SK-N-SH (cell line): ENCODE measurements around the gene KLHL41. TPM values are rescaled to one million over a fixed set of nuclear protein-coding genes. Genes with fewer than 3 reads are reported as not detected.

ENCODE experiments used
- CTCF ChIA-PET: fragments of 300-600, 350-600 bp; formaldehyde crosslinking; extraction: SDS; loops from one replicate; lab custom pipeline; 2021; lab: Yijun Ruan, JAX
- POLR2A ChIA-PET: fragments of 350-600 bp; sonication (Branson Sonifier 250); formaldehyde crosslinking; extraction: SDS; loops from one replicate; lab custom pipeline; 2020; ENCODE audit warnings: antibody characterized with exemption, inconsistent platforms; lab: Yijun Ruan, JAX
- DNase-seq: peaks from one replicate; pipeline ENCODE4 v3.0.0; 2012
- H2AFZ ChIP-seq: fragments of 200-600 bp; sonication (generic); 2 replicates; pipeline ENCODE4 v1.8.1; 2016; ENCODE audit warnings: antibody characterized with exemption, mild to moderate bottlenecking, low read depth
- H3F3A ChIP-seq: fragments of 200-600 bp; sonication (generic); replicated peaks from 2 replicates; pipeline ENCODE3; 2016; ENCODE audit warnings: antibody characterized with exemption, mild to moderate bottlenecking; ENCODE audit not compliant: insufficient read depth
- H3K27ac ChIP-seq, 2 experiments: fragments of 200-500 bp in 1 of 2; fragments of 200-600 bp in 1 of 2; sonication (Bioruptor generic) in 1 of 2; sonication (generic), shearing (Covaris generic) in 1 of 2; 2 replicates each; pipeline versions ENCODE4 v1.5.1 to v1.6.1; 2014 to 2016; ENCODE audit warnings: low read depth in 2 of 2, inconsistent platforms in 1 of 2, low read length in 1 of 2, mild to moderate bottlenecking in 1 of 2, mixed read lengths in 1 of 2
- H3K27me3 ChIP-seq: fragments of 200-600 bp; sonication (generic), shearing (Covaris generic); 2 replicates; pipeline ENCODE4 v1.6.1; 2016; ENCODE audit warnings: mixed run types; ENCODE audit not compliant: insufficient read depth
- H3K36me3 ChIP-seq, 2 experiments: fragments of 200-500 bp in 1 of 2; fragments of 200-600 bp in 1 of 2; sonication (Bioruptor generic) in 1 of 2; sonication (generic) in 1 of 2; replicated peaks in 1 of 2; 2 replicates each; pipeline versions ENCODE3 to v1.5.1; 2014 to 2016; ENCODE audit warnings: low read length in 1 of 2, mild to moderate bottlenecking in 1 of 2; ENCODE audit not compliant: insufficient read depth in 2 of 2, control insufficient read depth in 1 of 2
- H3K4me1 ChIP-seq, 2 experiments: fragments of 200-500 bp in 1 of 2; fragments of 200-600 bp in 1 of 2; sonication (Bioruptor generic) in 1 of 2; sonication (generic), shearing (Covaris generic) in 1 of 2; 2 replicates each; pipeline versions ENCODE4 v1.5.1 to v1.6.1; 2014 to 2016; ENCODE audit warnings: low read depth in 1 of 2, low read length in 1 of 2, mixed run types in 1 of 2; ENCODE audit not compliant: insufficient read depth in 2 of 2, control insufficient read depth in 1 of 2
- H3K4me2 ChIP-seq: fragments of 200-600 bp; sonication (generic), shearing (Covaris generic); 2 replicates; pipeline ENCODE4 v1.6.1; 2017; ENCODE audit warnings: mixed run types
- H3K4me3 ChIP-seq, 2 experiments: fragments of 200-500 bp in 1 of 2; fragments of 200-600 bp in 1 of 2; sonication (Bioruptor generic) in 1 of 2; sonication (generic), shearing (Covaris generic) in 1 of 2; 2 replicates each; pipeline versions ENCODE4 v1.5.1 to v1.8.1; 2014 to 2016; ENCODE audit warnings: low read depth in 2 of 2, inconsistent platforms in 1 of 2, low read length in 1 of 2, mild to moderate bottlenecking in 1 of 2, mixed read lengths in 1 of 2, moderate library complexity in 1 of 2
- H3K79me2 ChIP-seq: fragments of 200-600 bp; sonication (generic); 2 replicates; pipeline ENCODE4 v1.8.1; 2017; ENCODE audit warnings: mild to moderate bottlenecking; ENCODE audit not compliant: insufficient read depth
- H3K9ac ChIP-seq: fragments of 200-600 bp; sonication (generic); 2 replicates; pipeline ENCODE4 v1.6.1; 2017; ENCODE audit warnings: mixed run types
- H3K9me2 ChIP-seq: fragments of 200-600 bp; sonication (generic); 2 replicates; pipeline ENCODE4 v1.6.1; 2017; ENCODE audit warnings: mixed run types
- H3K9me3 ChIP-seq: fragments of 200-600 bp; sonication (generic); 2 replicates; pipeline ENCODE4 v1.6.1; 2017; ENCODE audit warnings: mixed run types, mild to moderate bottlenecking, moderate library complexity
- H4K20me1 ChIP-seq: fragments of 200-600 bp; sonication (generic); 2 replicates; pipeline ENCODE4 v1.6.1; 2017; ENCODE audit warnings: mild to moderate bottlenecking, mixed run types; ENCODE audit not compliant: insufficient read depth
- CHD2 ChIP-seq: fragments of 150-350 bp; IDR thresholded peaks from 2 replicates; pipeline ENCODE4 v1.6.1; 2018; ENCODE audit warnings: low read length; ENCODE audit not compliant: partially characterized antibody
- ELF1 ChIP-seq: IDR thresholded peaks from 2 replicates; pipeline ENCODE4 v1.4.0; 2012
- EP300 ChIP-seq, 2 experiments: IDR thresholded peaks; 2 replicates each; pipeline versions ENCODE4 v1.4.0 to v1.6.1; 2012; ENCODE audit warnings: borderline replicate concordance in 1 of 2, low read depth in 1 of 2, low read length in 1 of 2
- FOXM1 ChIP-seq: IDR thresholded peaks from 2 replicates; pipeline ENCODE4 v1.4.0; 2012; ENCODE audit warnings: low read depth, mild to moderate bottlenecking
- MEF2A ChIP-seq: IDR thresholded peaks from 2 replicates; pipeline ENCODE4 v1.4.0; 2012; ENCODE audit warnings: low read depth, borderline replicate concordance
- PBX3 ChIP-seq: IDR thresholded peaks from 2 replicates; pipeline ENCODE4; 2012
- POLR2AphosphoS5 ChIP-seq: IDR thresholded peaks from 2 replicates; pipeline ENCODE4 v1.6.1; 2012; ENCODE audit warnings: low read depth, low read length
- RAD21 ChIP-seq: IDR thresholded peaks from 2 replicates; pipeline ENCODE4 v1.6.1; 2012; ENCODE audit warnings: mild to moderate bottlenecking, low read length
- RCOR1 ChIP-seq: fragments of 150-350 bp; IDR thresholded peaks from 2 replicates; pipeline ENCODE4 v1.6.1; 2017; ENCODE audit warnings: antibody characterized with exemption, low read length
- REST ChIP-seq: IDR thresholded peaks from 2 replicates; pipeline ENCODE4 v1.6.1; 2012; ENCODE audit warnings: mild to moderate bottlenecking, low read depth, low read length, moderate library complexity
- RXRA ChIP-seq: IDR thresholded peaks from 2 replicates; pipeline ENCODE4 v1.4.0; 2012; ENCODE audit warnings: low read depth, mild to moderate bottlenecking, borderline replicate concordance
- SIN3A ChIP-seq: IDR thresholded peaks from 2 replicates; pipeline ENCODE4 v1.6.1; 2012; ENCODE audit warnings: low read depth, mild to moderate bottlenecking, low read length, moderate library complexity, borderline replicate concordance
- SMC3 ChIP-seq: IDR thresholded peaks from 2 replicates; pipeline ENCODE4 v1.6.1; 2012; ENCODE audit warnings: low read depth, low read length, improper control_type of control experiment
- TAF1 ChIP-seq: IDR thresholded peaks from 2 replicates; pipeline ENCODE4 v1.6.1; 2012; ENCODE audit warnings: low read depth, mild to moderate bottlenecking, low read length, moderate library complexity, borderline replicate concordance
- USF2 ChIP-seq: fragments of 150-350 bp; IDR thresholded peaks from 2 replicates; pipeline ENCODE4 v1.6.1; 2017; ENCODE audit warnings: antibody characterized with exemption, low read length, low read depth, borderline replicate concordance
- YY1 ChIP-seq: IDR thresholded peaks from 2 replicates; pipeline ENCODE4 v1.4.0; 2012; ENCODE audit warnings: low read depth, mild to moderate bottlenecking
- WGBS: methylation state at CpG from one replicate; pipeline ENCODE4 v1.1.6; 2017; ENCODE audit warnings: low lambda C conversion rate; 5-methylcytosine and 5-hydroxymethylcytosine counted together
- polyA plus RNA-seq, 3 experiments: library from polyadenylated mRNA; depleted of rRNA; stranded (reverse); fragments of >200 nt; gene quantifications; 2 replicates each; pipeline ENCODE4 v1.2.3, GENCODE V29; 2012
- TF ChIP-seq, protein P1 (sequence below): fragments of 200-600 bp; sonication (generic); IDR thresholded peaks from 2 replicates; pipeline ENCODE4 v1.6.1; 2017; ENCODE audit warnings: antibody characterized with exemption, mild to moderate bottlenecking, moderate library complexity

KLHL41 gene
- polyA plus RNA-seq, 1 of the 3 experiments (the other 2 are of a cell fraction), result 0.26 TPM

- CTCF ChIA-PET, result interaction anchor here (1.0 to 3.9 kb wide), 2 partner anchors 9 to 12 kb away, joined by 3 to 15 read pairs; partner anchors contain the start of gene BBS5
Observed at GRCh38 chr2:169491378-169491777, 18.1 kb upstream of the KLHL41 start.

GRCh38 chr2:169493360-169493759, 16.1 kb upstream of the KLHL41 start:
- 93% methylated on average over 2 of the region's 2 CpGs for WGBS
- TF ChIP-seq POLR2AphosphoS5, result no peak
- TF ChIP-seq EP300 (IDR thresholded peaks at IDR 0.05; ENCODE audit: borderline replicate concordance in 1 of 2, low read depth in 1 of 2, low read length in 1 of 2), result no peak
- TF ChIP-seq, protein P1, sequence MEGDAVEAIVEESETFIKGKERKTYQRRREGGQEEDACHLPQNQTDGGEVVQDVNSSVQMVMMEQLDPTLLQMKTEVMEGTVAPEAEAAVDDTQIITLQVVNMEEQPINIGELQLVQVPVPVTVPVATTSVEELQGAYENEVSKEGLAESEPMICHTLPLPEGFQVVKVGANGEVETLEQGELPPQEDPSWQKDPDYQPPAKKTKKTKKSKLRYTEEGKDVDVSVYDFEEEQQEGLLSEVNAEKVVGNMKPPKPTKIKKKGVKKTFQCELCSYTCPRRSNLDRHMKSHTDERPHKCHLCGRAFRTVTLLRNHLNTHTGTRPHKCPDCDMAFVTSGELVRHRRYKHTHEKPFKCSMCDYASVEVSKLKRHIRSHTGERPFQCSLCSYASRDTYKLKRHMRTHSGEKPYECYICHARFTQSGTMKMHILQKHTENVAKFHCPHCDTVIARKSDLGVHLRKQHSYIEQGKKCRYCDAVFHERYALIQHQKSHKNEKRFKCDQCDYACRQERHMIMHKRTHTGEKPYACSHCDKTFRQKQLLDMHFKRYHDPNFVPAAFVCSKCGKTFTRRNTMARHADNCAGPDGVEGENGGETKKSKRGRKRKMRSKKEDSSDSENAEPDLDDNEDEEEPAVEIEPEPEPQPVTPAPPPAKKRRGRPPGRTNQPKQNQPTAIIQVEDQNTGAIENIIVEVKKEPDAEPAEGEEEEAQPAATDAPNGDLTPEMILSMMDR, result no peak
- TF ChIP-seq REST, result no peak
- TF ChIP-seq RCOR1, result no peak
- no peak for TF ChIP-seq YY1
- no peak for TF ChIP-seq SIN3A
- no peak for TF ChIP-seq RXRA

More at GRCh38 chr2:169491378-169491777, 18.1 kb upstream of the KLHL41 start:
- no peak overlapping the region for H3K9ac ChIP-seq
- H4K20me1 ChIP-seq, result no peaks in the 10 kb centered on the region
- H3K27me3 ChIP-seq, result no peaks in the 10 kb centered on the region
- no peaks in the 10 kb centered on the region for H3K4me1 ChIP-seq
- no peaks in the 10 kb centered on the region for H3K9me2 ChIP-seq
- H3K4me2 ChIP-seq, result no peak overlapping the region
- POLR2A ChIA-PET, result no interaction called here
- no peaks in the 10 kb centered on the region for H3K9me3 ChIP-seq
- no peaks in the 10 kb centered on the region for H3F3A ChIP-seq
- no peak for DNase-seq
- H3K27ac ChIP-seq, result no peak overlapping the region
- TF ChIP-seq USF2 (no peak), TAF1 (no peak), RAD21 (no peak), PBX3 (no peak), RXRA (no peak), FOXM1 (no peak), ELF1 (no peak), SMC3 (no peak), CHD2 (no peak), MEF2A (no peak)
- TF ChIP-seq, protein P1, result no peak
- TF ChIP-seq, all 33 proteins: peak for 0
- Histone ChIP-seq H3K4me3 (no peak overlapping the region), H2AFZ (no peak overlapping the region), H3K79me2 (no peaks in the 10 kb centered on the region), H3K36me3 (peaks cover 22 to 35% of the 10 kb centered on the region in 2 experiments)

More at GRCh38 chr2:169493360-169493759, 16.1 kb upstream of the KLHL41 start:
- Histone ChIP-seq H3K4me2 (no peak overlapping the region), H3K79me2 (no peaks in the 10 kb centered on the region), H3K9me2 (no peaks in the 10 kb centered on the region), H3K27ac (no peak overlapping the region), H3K9ac (no peak overlapping the region), H2AFZ (no peak overlapping the region), H3K27me3 (no peaks in the 10 kb centered on the region), H4K20me1 (no peaks in the 10 kb centered on the region), H3K36me3 (peaks cover 11 to 23% of the 10 kb centered on the region in 2 experiments), H3F3A (no peaks in the 10 kb centered on the region), H3K9me3 (no peaks in the 10 kb centered on the region), H3K4me1 (no peaks in the 10 kb centered on the region), H3K4me3 (no peak overlapping the region)
- DNase-seq, result no peak
- POLR2A ChIA-PET, result no interaction called here
- CTCF ChIA-PET, result no interaction called here
